GM21381 (cell line): ENCODE data around the gene AJM1.
A peak's percentile ranks its signal among the peaks of the same experiment; 100 is the strongest.
"Not testable (repeated sequence)": the region's sequence is repeated elsewhere in the genome, so short reads cannot be mapped to it uniquely, and the experiment has no call there.

ENCODE experiments used
- ATAC-seq: cut with Tn5 transposase; IDR thresholded peaks from one replicate; pipeline ENCODE4 v1.9.1; 2021; ENCODE audit warnings: mild to moderate bottlenecking, moderate library complexity; ENCODE audit not compliant: unreplicated experiment

Gene AJM1

GRCh38 chr9:136842380-136842948, at the start of gene AJM1:
Gene AJM1, plus strand, starts transcription at chr9:136842478. Its CDS starts 1,937 bp downstream, at chr9:136844415.
- peak; percentile 70 for ATAC-seq

GRCh38 chr9:136793086-136793946, 49.0 kb upstream of the AJM1 start:
- ATAC-seq = no peak

- no peak for ATAC-seq
Measured at GRCh38 chr9:136794281-136794999, 47.8 kb upstream of the AJM1 start.

GRCh38 chr9:136795000-136795348, 47.3 kb upstream of the AJM1 start:
- no peak for ATAC-seq

- ATAC-seq = no peak
Measured at GRCh38 chr9:136796238-136796774, 46.0 kb upstream of the AJM1 start, which contains the start of gene CCDC183. Gene CCDC183, plus strand, starts transcription at chr9:136796338. Its CDS starts 60 bp downstream, at chr9:136796398.

GRCh38 chr9:136796775-136797347, 45.4 kb upstream of the AJM1 start:
- not testable (repeated sequence) for ATAC-seq

GRCh38 chr9:136798708-136799078, 43.6 kb upstream of the AJM1 start:
- no peak for ATAC-seq

- ATAC-seq = no peak
Measured at GRCh38 chr9:136799079-136799853, 43.0 kb upstream of the AJM1 start.

- peak; percentile 48 for ATAC-seq
Measured at GRCh38 chr9:136799854-136800657, 42.2 kb upstream of the AJM1 start.

- no peak for ATAC-seq
Measured at GRCh38 chr9:136802321-136802720, 40.0 kb upstream of the AJM1 start.

GRCh38 chr9:136803009-136803550, 39.2 kb upstream of the AJM1 start:
- not testable (repeated sequence) for ATAC-seq

GRCh38 chr9:136803551-136804508, 38.4 kb upstream of the AJM1 start:
- ATAC-seq = no peak

GRCh38 chr9:136804509-136805206, 37.6 kb upstream of the AJM1 start:
- no peak for ATAC-seq

GRCh38 chr9:136805207-136805740, 37.0 kb upstream of the AJM1 start:
- ATAC-seq = no peak

- no peak for ATAC-seq
Measured at GRCh38 chr9:136806067-136806466, 36.2 kb upstream of the AJM1 start.

- no peak for ATAC-seq
Measured at GRCh38 chr9:136806631-136807201, 35.6 kb upstream of the AJM1 start.
